RWPE2 (cell line): ENCODE measurements around the gene DCLRE1C.

Source experiments
- ATAC-seq: fragments of 200-7000 bp; cut with Tn5 transposase; 3 replicates; pipeline ENCODE4 v1.9.1; 2021; ENCODE audit warnings: low read depth
- DNase-seq: peaks from one replicate; pipeline ENCODE4 v3.0.0-alpha.2; 2020; ENCODE audit warnings: low spot score
- H3K27ac ChIP-seq: fragments of 450-650 bp; 2 replicates; pipeline ENCODE4 v1.5.1; 2017; ENCODE audit warnings: mild to moderate bottlenecking; ENCODE audit not compliant: poor library complexity, severe bottlenecking
- H3K27me3 ChIP-seq: fragments of 250-450 bp; sonication (Bioruptor Pico); 2 replicates; pipeline ENCODE4 v1.5.1; 2021; ENCODE audit warnings: mild to moderate bottlenecking, moderate library complexity; ENCODE audit not compliant: insufficient read depth, poor library complexity, severe bottlenecking
- H3K36me3 ChIP-seq: fragments of 250-450 bp; sonication (Bioruptor Pico); 2 replicates; pipeline ENCODE4 v1.5.1; 2020; ENCODE audit warnings: low read depth, mild to moderate bottlenecking, moderate library complexity
- H3K4me1 ChIP-seq: fragments of 250-450 bp; sonication (Bioruptor Pico); 2 replicates; pipeline ENCODE4 v1.5.1; 2021; ENCODE audit warnings: mild to moderate bottlenecking, moderate library complexity; ENCODE audit not compliant: insufficient read depth, poor library complexity, severe bottlenecking
- H3K4me3 ChIP-seq: fragments of 250-450 bp; sonication (Bioruptor Pico); 2 replicates; pipeline ENCODE4 v1.5.1; 2021; ENCODE audit warnings: mild to moderate bottlenecking, moderate library complexity; ENCODE audit not compliant: severe bottlenecking
- H3K9me3 ChIP-seq: fragments of 250-450 bp; sonication (Bioruptor Pico); 2 replicates; pipeline ENCODE4 v1.5.1; 2021; ENCODE audit warnings: mild to moderate bottlenecking, moderate library complexity; ENCODE audit not compliant: severe bottlenecking
- CTCF ChIP-seq: fragments of 450-650 bp; IDR thresholded peaks from one replicate; pipeline ENCODE4 v1.5.1; 2017; ENCODE audit warnings: mild to moderate bottlenecking, moderate library complexity; ENCODE audit not compliant: poor library complexity, severe bottlenecking

The DCLRE1C gene

GRCh38 chr10:14859043-14859442 is 94.9 kb downstream of the DCLRE1C start:
- TF ChIP-seq CTCF: no peak
- no peaks in the 10 kb centered on the region for H3K9me3 ChIP-seq
- H3K36me3 ChIP-seq: peaks cover 62% of the 10 kb centered on the region
- no peak for DNase-seq
- H3K27ac ChIP-seq: no peak overlapping the region
- ATAC-seq: no peak
- no peaks in the 10 kb centered on the region for H3K4me1 ChIP-seq
- no peaks in the 10 kb centered on the region for H3K27me3 ChIP-seq
- no peak overlapping the region for H3K4me3 ChIP-seq

- ATAC-seq (no peak), DNase-seq (no peak)
- H3K4me1 ChIP-seq: no peaks in the 10 kb centered on the region
- H3K4me3 ChIP-seq: no peak overlapping the region
- peaks cover 68% of the 10 kb centered on the region for H3K36me3 ChIP-seq
- TF ChIP-seq CTCF: no peak
- no peaks in the 10 kb centered on the region for H3K27me3 ChIP-seq
- H3K27ac ChIP-seq: no peak overlapping the region
- no peaks in the 10 kb centered on the region for H3K9me3 ChIP-seq
Measured at GRCh38 chr10:14858338-14858960, 95.4 kb downstream of the DCLRE1C start.

- Histone ChIP-seq H3K4me1 (no peaks in the 10 kb centered on the region), H3K27ac (no peak overlapping the region), H3K9me3 (no peaks in the 10 kb centered on the region), H3K4me3 (no peak overlapping the region), H3K27me3 (no peaks in the 10 kb centered on the region), H3K36me3 (peaks cover 94% of the 10 kb centered on the region)
- no peak for TF ChIP-seq CTCF
- ATAC-seq: no peak
- DNase-seq: no peak
Measured at GRCh38 chr10:14855453-14855852, 98.4 kb downstream of the DCLRE1C start.

GRCh38 chr10:14852236-14852635 is 101.7 kb downstream of the DCLRE1C start:
- no peak for TF ChIP-seq CTCF
- peaks cover 89% of the 10 kb centered on the region for H3K36me3 ChIP-seq
- DNase-seq: no peak
- no peak for ATAC-seq
- H3K27me3 ChIP-seq: no peaks in the 10 kb centered on the region
- no peak overlapping the region for H3K27ac ChIP-seq
- H3K4me3 ChIP-seq: no peak overlapping the region
- no peaks in the 10 kb centered on the region for H3K4me1 ChIP-seq
- H3K9me3 ChIP-seq: no peaks in the 10 kb centered on the region
